PC-9 (cell line): Measurements from ENCODE around the gene SH3BGRL3.
"Not testable (repeated sequence)": the region's sequence is repeated elsewhere in the genome, so short reads cannot be mapped to it uniquely, and the experiment has no call there.

Source experiments
- CTCF ChIP-seq: fragments of 200-600 bp; sonication (generic); conservative IDR thresholded peaks from 2 replicates; pipeline ENCODE4 v1.6.1; 2017; ENCODE audit warnings: mixed run types, antibody characterized with exemption, mild to moderate bottlenecking, moderate library complexity
- EZH2 ChIP-seq: fragments of 200-600 bp; sonication (generic); IDR thresholded peaks from 2 replicates; pipeline ENCODE4 v1.8.0; 2017; ENCODE audit warnings: antibody characterized with exemption, low read depth

- not testable (repeated sequence) for TF ChIP-seq CTCF, EZH2
Measured at GRCh38 chr1:26292735-26293134, 12.8 kb downstream of the SH3BGRL3 start.
